Stimulated activated CD4-positive, alpha-beta T cell treated with anti-CD3 and anti-CD28 coated beads, Interleukin-15, amount 100 ng/mL, for 1 hour (primary cell): ENCODE measurements around the gene FNDC3B.

Source experiments
- DNase-seq, 2 donors: peaks; one replicate each; pipeline ENCODE4 v3.0.0-alpha.2; 2020; ENCODE audit warnings: low read depth in 1 of 2, low spot score in 1 of 2

FNDC3B gene

DNA sequence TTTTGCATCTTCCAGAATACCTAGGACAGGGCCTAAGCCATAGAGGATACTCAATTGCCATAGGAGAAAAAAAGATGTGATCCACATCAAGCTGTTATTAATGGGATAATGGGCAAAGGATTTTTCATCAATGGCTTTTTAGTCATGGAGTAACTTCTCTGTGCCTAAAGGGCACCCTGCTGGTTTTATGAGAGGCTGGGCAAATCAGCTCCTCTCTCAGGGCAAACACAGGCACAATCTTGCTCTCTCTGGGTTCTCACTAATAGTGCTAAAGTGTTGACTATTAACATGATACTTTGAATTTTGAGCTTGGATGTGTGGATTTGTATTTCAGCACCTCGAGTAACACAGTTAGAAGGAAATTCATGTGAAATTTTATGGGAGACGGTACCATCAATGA, 341.3 kb downstream of the FNDC3B start:
- no peak for DNase-seq

DNA sequence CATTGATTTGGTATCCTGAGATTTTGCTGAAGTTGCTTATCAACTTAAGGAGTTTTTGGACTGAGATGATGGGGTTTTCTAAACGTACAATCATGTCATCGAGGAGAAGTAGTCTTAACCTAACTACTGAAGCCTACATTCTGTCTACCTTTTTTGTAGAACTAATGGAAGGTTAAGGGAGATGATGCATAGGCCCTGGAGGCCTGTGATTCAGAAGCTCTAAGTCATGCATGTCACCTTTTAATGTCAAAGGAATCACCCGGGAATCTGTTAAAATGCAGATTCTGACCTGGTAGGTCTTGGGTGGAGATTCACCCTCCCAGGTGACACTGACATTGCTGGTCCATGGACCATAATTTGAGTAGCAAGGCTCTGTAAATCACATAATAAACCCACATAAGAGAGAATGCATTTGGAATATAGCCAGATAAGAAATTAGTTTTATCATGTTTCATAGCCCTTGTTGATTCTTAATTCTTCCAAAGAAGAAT, 344.0 kb downstream of the FNDC3B start:
- no peak for DNase-seq

DNA sequence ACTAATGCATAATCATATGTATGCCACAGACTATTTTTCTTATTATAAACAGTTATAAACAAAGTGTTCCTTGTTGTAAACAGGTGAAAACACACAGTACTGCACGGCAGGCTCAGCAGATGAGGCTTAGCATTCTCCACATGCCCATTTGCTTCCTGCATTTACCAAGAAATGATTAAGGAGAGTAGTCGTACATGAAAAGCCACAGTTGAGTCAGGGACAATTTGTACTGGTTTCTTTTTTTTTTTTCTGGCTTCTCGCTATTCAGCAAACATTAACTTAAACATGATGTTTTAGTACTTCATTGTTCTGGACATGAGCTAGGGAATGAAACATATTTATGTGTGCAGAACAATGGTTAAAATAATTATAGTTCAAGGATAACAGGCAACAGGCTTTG, 345.5 kb downstream of the FNDC3B start:
- no peak for DNase-seq

DNA sequence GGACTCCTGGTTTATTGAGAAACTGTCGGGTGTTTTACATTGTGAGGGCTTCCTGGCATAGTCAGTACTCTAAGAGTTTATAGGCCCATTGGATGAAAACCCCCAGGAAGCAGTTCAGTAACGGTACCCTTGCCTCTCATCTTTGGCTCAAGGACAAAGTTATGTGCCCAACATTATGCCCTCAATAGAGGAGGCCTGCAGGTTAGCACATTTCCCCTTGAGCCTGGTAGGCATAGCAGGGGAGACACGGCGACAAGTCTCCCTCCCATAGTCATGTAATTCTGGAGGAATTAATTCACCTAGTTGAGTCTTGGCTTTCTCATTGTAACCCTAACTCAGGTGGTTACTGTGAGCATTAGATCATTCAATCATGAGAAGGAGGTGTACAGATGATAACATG, 348.4 kb downstream of the FNDC3B start:
- DNase-seq = no peak

DNA sequence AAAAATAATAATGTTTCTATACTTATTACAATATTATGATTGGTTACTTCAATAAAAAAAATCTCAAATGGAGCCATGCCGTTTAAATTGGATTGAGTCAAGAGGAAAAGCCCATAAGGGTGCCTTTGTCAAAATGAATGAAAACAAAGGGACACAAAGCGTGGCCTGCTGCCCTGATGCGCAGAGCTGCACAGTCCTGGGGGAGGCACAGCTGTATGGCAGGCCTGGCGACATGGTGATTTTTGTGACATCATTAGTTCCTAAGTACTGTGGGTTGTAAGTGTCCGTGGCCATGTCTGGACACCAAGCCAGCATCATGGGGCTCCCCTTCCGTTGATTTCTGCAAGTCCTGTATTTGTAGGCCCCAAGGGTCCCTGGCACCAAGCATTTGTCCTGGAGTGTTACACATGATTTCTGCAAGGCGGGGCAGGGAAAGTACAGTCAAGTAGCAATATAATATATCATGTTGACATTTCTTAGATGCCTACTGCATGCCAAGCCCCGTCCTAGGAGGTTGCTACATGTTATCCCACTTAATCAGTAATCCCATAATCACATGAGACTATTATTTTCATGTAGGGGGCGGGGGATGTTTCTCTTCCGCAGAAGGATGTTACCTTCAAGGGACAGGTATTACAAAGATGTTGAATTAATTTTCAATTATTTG, 349.2 kb downstream of the FNDC3B start:
- DNase-seq = no peak

DNA sequence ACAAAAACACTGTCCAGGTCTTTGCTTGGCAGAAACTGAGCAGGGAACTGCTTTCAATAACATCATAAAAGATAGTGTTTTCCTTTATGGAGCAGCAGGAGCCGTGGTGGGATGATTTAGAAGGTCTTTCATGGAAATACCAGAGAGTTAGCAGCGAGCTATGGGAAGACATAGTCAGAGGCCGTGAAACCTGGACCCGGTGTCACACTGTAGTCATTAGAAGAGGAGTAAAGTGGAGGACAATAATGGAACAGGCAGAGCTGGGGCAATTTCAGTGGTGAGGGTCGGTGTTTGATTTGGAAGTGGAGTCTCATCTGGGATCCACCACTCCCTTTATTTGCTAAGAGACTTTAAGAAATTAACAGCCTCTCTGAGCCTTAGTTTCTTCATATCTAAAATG, 351.4 kb downstream of the FNDC3B start:
- DNase-seq = no peak

DNA sequence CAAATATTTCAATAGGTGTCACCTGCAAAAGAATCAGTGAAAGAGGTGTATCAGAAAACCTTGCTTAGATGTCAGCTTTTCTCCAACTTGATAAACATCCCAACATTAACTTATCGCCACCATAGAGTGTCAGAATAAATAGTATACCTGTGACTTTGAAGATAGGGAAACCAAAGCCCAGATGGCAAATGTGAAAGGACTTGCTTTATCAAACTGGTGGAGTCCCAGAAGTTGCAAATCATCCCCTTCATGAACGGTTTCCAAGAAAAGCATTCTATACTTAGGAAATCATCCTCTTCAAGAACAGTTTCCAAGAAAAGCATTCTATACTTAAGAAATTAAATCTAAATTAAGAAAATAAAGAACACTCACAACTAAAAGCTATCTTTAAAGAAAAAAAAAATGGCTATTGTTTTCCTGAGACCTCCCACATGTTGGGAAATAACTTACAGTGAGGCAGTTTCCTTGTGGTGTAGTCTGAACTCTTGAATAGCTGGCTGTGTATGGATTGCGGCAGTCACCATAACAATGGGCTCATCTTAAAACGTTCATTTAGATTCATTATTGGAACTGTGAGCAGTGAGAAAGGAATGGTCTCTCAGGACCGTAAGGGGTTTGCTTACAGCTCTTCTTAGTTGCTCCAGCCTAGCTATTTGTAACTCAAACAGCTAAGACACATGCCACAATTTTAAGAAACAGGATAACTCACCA, 352.4 kb downstream of the FNDC3B start:
- no peak for DNase-seq

DNA sequence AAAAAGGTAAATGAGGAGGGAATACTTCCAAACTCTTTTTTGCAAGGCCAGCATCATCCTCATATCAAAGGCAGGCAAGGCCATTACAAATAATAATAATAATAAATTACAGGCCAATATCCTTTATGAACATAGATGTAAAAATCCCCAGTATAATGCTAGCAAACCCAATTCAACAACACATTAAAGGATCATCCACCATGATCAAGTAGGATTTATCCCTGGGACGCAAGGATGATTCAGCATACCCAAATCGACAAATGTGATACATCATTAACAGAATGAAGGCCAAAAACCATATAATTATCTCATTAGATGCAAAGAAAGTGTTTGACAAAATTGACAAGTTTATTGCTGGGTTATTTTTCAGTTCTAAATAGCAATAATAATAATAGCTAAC, 355.3 kb downstream of the FNDC3B start:
- DNase-seq = no peak

DNA sequence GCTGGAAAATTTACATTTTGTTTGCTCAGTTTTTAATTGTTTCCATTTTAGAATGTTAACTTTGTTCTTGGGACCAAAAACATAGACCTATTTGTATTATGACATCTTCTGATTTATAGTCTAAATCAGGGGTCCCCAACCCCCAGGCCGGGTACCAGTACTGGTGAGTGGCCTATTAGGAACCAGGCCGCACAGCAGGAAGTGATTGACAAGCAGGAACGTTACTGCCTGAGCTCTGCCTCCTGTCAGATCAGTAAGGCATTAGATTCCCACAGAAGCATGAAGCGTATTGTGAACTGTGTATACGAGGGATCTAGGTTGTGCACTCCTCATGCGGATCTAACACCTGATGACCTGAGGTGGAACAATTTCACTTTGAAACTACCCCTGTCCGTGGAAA, 357.0 kb downstream of the FNDC3B start:
- no peak for DNase-seq

DNA sequence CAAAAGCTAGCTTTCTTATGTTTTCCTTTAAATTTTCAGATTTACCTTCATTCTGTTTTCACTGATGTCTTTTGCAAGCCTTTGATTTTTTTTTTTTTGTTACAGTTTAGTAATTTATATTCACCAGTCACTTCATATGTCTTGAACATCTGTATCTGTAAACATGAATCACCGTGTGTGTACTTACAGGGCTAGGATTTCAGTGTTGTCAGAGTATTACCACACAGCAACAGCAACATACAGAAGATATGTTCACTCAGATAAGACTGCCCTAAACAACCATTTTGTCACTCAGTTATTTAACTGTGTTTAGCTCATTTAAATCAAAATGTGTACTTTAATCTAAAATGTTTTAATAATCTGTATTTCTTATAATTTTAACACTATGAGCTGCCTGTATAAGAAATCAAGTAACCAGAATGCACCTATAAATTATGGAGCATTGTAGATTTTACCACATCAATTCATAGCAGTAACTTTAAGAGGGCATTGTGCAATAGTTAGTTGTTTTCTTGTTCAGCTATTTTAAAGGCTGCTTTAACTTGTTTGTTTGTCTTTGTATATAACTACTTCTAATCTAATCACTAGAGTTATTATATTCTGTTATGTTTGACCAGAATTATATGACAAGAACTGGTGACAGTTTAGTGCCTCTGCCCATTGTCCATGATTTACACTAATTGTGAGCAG, 358.5 kb downstream of the FNDC3B start:
- no peak for DNase-seq

DNA sequence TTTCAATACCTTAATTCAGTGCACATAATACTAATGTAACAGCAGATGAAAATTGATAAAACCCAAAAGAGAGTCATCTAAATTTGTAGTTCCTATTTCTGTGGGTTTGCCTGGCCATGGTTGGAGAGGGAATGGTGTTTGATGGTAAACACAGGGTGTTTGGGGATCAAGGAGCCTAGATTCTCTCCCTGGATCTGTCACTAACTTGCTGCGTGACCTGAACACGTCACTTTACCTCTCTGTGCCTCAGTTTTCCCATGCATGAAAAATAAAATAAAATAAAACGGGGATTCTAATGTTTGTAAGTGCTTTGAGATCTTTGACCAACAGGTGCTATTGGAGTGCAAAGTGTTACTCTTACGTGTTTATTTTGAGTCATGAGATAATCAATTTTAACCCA, 359.1 kb downstream of the FNDC3B start:
- no peak for DNase-seq

DNA sequence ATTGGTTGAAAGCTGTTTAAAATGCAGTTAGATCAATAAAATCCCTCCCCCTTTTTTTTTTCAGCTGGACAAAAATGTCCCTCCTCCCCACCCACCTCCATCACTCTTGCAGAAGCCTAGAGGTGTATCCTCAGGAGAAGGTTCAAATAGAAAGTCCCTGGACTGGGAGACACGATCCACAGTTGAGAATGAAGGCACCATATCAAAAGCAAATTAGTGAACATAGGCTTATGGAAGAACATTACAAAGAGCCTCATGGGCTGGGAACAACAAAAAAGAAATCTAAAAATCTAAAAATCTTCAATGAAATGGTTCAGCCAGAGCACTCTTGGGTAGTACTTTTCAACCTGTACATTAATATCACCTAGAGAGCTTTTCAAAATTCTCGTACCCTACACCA, 362.7 kb downstream of the FNDC3B start:
- no peak for DNase-seq

DNA sequence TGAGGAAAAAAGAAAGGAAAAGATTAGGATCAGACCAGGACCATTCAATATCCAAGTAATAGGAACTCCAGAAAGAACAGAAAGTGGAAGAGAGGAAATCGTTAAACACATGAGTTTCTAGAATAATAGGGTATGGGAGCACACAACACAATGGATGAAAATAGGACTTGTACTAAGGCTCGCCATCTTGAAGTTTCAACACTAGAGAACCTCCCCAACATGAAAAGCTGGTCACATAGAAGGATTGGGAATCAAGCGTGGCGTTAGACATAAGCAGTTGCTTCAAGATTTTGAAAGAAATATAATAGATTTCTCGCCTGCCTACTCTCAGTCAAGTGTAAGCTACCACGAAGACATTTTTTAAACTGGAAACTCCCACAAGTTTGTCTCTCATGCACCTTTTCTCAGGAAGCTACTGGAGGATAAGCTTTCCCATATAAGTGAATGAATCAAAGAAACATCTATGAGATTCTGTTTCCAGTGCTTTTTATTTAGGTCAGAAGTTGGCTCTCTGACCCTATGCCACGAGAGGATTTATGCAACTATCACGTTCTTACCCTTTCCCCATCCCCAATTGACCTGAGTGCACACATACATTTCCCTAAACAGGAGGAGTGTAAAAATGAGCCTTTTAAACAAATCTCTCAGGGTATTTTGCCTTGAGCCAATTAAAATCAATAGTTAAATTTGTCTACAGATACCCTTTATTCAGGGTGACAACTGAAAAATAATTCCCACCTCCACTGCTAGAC, 363.7 kb downstream of the FNDC3B start:
- DNase-seq = no peak

DNA sequence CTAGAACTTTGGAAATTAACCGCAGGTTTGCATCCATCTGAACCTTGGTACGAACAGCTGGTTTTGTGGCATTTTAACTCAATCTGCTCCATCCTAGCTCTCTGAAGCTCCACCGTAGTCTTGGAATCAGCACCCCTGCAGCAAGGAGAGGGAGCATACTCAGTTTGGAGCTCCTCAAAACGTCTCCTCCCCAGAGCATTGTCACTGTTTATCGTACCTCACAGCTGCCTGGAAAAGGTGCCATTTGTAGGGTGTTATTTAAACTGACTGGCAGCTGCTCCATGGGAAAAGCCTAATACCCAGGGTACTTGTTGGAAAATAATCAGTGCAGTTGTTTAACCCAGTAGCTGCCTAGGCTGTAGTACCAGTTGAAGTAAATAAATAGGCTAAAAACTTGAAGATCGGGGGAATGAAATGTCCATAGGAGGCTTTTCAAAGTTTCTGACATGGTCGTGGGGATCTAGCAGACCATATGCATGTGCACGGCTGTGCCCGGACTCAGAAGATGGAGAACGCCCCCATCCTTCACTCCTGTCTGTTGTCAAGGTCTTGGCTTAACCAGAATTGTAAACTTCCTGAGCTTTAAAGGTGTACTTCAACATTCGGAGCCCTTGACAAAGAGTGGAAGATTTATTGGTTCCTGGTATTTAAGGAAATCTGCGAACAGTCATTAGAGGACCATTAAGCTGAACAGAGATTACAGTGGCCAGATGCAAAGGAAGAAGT, 365.0 kb downstream of the FNDC3B start:
- no peak for DNase-seq

DNA sequence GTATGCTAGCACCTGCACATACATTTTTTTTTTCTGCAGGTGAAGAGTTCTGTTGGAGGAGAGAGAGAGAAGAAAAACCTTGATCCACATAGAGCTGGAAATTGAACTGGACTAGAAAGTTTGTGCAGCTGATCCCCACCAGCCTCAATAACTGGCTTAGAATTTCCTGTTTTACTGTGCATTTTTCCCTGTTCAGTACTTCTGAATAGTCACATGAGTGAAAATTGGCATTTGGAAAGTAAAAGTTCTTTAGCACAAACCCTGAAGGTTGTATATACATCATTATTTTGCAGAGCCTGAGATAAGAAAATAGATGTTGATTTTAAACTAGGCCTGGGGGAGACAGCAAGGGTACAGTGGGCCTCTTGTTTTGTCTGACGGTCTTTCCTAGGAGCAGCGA, 366.5 kb downstream of the FNDC3B start:
- no peak for DNase-seq

DNA sequence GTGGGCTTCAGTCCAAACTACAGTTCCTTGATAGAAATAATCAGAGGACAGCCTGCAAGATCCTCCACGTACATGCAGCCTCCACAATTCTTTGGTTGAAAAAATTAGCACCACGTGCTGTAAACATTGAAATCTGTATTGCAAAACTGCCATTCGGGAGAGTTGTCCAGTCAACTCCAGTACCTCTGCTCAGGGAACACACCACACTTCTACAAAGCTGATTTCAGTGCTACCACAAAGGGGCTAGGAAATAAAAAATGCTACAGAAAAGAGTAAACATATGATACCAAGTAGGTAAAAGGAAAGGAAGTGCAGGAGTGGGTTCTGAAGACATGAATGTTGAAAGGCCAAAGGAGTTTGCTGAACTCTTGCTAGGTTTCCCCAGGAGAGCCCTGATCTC, 368.5 kb downstream of the FNDC3B start:
- no peak for DNase-seq

DNA sequence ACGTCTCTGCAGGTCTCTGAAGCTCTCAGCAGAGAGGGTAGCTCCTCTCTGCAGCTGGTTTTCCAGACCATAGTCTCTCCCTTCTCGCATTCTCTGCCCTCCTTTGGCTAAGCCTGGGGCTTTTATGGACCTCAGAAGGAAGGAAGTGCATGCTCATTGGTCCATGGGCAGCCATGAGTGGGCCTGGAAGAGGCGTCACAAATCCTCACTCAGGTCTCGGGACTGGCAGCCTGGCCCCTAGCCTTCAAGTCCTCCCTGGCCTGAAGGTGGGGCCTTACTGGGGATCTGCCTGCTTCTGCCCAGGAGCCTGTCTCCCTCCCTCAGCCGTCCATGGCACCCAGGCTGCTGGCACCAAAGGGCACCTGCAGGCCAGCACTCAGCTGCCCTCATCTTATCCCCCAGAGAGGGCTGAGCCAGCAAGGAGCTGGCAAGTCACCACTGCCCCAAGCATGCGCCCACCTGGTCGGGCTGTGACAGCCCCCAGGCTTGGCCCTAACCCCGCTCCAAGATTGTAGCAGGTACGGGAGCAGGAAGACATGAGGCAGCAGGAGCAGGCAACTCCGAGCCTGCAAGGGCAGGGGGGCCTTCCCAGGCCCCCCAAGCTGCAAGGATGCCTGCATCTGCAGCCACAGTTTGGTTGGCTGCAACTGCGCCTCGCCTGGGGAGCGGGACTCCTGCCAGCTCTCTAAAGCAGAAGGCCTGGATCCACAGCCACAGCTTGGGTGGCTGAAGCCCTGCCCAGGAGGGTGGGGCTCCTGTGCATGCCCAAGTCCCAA, 371.5 kb downstream of the FNDC3B start:
- DNase-seq = no peak

DNA sequence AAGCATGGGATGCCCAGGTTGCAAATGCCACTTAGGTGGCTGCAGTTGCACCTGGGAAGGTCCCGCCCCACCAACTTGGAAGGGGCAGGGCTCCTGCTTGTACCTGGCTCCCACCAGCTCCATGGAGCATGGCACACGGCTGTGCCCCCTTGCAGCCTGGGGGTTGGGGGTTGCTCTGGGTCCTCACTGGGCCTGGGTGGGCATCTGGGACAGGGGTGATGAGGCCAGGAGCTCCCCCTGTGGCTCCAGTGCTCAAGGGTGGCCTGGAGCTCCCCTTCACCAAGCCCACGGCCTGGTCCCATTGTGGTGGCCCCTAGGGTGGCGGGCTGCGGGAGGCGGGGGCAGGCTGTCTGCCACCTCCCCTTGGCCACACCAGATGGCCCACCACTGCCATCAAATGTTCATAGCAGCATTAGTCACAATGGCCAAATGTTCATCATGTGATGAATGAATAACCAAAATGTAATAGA, 372.1 kb downstream of the FNDC3B start:
- no peak for DNase-seq

DNA sequence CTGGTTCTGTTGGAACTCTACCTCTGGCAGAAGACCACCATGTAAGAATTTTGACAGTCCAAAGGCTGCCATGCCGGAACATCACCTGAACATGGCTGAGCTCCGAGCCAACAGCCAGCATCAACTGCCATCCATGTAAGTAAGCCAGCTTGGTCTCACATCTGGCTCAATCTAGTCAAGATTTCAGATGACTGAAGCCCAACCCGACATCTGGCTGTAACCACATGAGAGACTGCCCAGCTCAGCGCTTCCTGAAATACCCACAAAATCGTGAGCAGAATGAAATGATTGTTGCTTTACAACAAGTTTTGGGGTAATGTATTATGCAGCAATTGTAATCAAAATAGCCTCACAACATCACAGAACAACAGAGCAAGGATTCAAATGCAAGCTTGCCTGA, 375.9 kb downstream of the FNDC3B start:
- DNase-seq = no peak

DNA sequence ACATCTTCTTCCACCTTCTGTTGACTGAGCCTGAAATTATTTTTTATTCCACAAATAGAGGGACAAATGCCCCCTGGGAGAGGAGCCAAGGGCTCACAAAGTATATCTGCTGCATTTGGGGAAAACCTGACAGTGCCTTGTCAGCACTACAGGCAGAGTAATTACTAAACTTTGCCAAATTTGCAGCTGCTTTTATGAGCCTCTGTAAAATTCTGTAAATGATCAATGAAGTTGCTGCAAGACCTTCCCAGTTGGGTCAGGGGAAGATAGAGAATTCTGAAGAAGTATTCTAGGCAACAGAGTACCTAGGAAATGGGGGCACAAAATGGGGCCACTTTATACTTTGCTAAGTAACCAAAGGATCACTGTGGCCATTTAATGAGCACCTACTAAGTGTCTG, 398.3 kb downstream of the FNDC3B start:
- DNase-seq = no peak
